ENCODE results near the gene ZBTB20. TPM values are rescaled to one million over a fixed set of nuclear protein-coding genes. Genes with fewer than 3 reads are reported as not detected.

ZBTB20 gene
- total and polyA plus RNA-seq, 8 donors = 0.15 to 149 (median 38.5) TPM

- Histone ChIP-seq H3K27me3 (no peaks in the 10 kb centered on the region), H3K4me1 (no peaks in the 10 kb centered on the region), H3K9me3 (no peaks in the 10 kb centered on the region), H3K36me3 (peaks cover 0 to 35% (median 29%) of the 10 kb centered on the region in 4 donors), H3K4me3 (no peak overlapping the region), H3K27ac (no peak overlapping the region)
- no peak for TF ChIP-seq POLR2A (IDR thresholded peaks at IDR 0.05)
- no peak for TF ChIP-seq CTCF (IDR thresholded peaks at IDR 0.05)
- no peak for TF ChIP-seq POLR2AphosphoS5 (IDR thresholded peaks at IDR 0.05)
- no peak for TF ChIP-seq EP300 (IDR thresholded peaks at IDR 0.05)
- intact Hi-C loops (cut with DNase I; ENCODE audit: low total_unique reads) = no loop called here
- no peak for DNase-seq
- WGBS, 5 donors = 64 to 75% (median 74%) methylated on average over 1 of the region's 1 CpG
These were observed 802.6 kb downstream of the ZBTB20 start for GRCh38 chr3:114344492-114344891.

- no peak overlapping the region for H3K4me3 ChIP-seq
- H3K9me3 ChIP-seq = no peaks in the 10 kb centered on the region
- H3K36me3 ChIP-seq = peaks cover 8 to 43% (median 35%) of the 10 kb centered on the region in 4 donors
- no peaks in the 10 kb centered on the region for H3K4me1 ChIP-seq
- H3K27ac ChIP-seq = peak overlapping the region in 1 of 5 donors; percentile 15
- intact Hi-C loops (cut with DNase I; ENCODE audit: low total_unique reads) = no loop called here
- TF ChIP-seq POLR2AphosphoS5 (IDR thresholded peaks at IDR 0.05) (no peak), POLR2A (IDR thresholded peaks at IDR 0.05) (no peak), CTCF (IDR thresholded peaks at IDR 0.05) (no peak), EP300 (IDR thresholded peaks at IDR 0.05) (no peak)
- WGBS, 5 donors = 92 to 94% (median 94%) methylated on average over 19 of the region's 19 CpGs
- no peak for DNase-seq
- no peaks in the 10 kb centered on the region for H3K27me3 ChIP-seq
These were observed 808.3 kb downstream of the ZBTB20 start for GRCh38 chr3:114338651-114339357.

DNA sequence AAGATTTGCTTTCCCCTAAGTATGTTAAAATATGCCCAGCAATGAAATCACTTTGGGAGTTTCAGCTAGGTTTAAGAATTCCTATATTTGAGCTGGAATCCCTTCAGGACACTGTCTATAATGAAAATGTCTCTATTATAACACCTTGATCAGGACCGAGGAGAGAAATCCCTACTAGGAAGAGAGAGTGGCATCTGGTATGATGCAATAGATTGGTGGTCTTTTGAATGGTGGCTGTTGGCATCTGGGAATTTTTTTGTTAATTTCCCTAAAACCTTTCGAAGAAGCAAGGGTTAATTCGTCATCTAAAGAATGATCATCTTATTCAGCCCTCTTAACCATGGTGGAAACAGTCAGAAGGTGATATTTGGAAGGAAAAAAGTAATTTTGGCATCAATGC lies 810.2 kb downstream of the ZBTB20 start:
- no peaks in the 10 kb centered on the region for H3K9me3 ChIP-seq
- H3K4me1 ChIP-seq = no peaks in the 10 kb centered on the region
- WGBS, 5 donors = 90 to 97% (median 92%) methylated on average over 3 of the region's 3 CpGs
- no peak overlapping the region for H3K4me3 ChIP-seq
- intact Hi-C loops (cut with DNase I; ENCODE audit: low total_unique reads) = no loop called here
- no peaks in the 10 kb centered on the region for H3K27me3 ChIP-seq
- no peak overlapping the region for H3K27ac ChIP-seq
- no peak for DNase-seq
- no peak for TF ChIP-seq POLR2A (IDR thresholded peaks at IDR 0.05)
- peaks cover 8 to 44% (median 36%) of the 10 kb centered on the region in 4 donors for H3K36me3 ChIP-seq

DNA sequence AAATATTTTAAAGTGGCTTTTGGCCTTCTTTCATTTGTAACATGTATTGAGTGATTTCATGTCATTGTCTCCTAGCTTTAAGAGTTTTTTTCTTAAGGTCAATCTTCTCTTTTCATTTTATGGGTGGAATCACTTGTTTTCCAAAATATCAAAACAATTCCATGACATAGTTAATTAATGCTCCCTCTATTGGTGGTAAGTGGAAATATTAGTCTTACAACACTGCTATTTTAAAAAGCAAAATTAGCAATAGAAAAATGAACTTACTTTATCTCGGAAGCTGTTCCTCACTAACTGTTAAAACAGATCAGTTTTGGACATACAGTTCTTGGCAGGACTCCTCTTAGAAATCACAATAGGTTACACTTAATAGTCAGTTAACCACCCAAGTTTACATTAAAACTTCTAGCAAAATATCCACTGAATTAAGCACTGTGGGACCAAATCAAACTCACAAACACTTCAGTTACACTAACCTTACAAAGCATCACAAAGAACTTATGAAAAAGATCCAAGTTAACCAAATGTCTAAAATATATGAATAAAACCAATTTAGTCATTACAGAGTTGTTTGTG lies 810.9 kb downstream of the ZBTB20 start:
- H3K4me3 ChIP-seq = no peak overlapping the region
- no peak for TF ChIP-seq POLR2AphosphoS5 (IDR thresholded peaks at IDR 0.05)
- peak in 3 of 7 experiments; percentile 10 to 42 (median 32) for TF ChIP-seq CTCF (IDR thresholded peaks at IDR 0.05)
- no peaks in the 10 kb centered on the region for H3K9me3 ChIP-seq
- no peak overlapping the region for H3K27ac ChIP-seq
- 80 to 95% (median 91%) methylated on average over 1 of the region's 1 CpG for WGBS, 5 donors
- intact Hi-C loops (cut with DNase I; ENCODE audit: low total_unique reads) = no loop called here
- peaks cover 8 to 48% (median 34%) of the 10 kb centered on the region in 4 donors for H3K36me3 ChIP-seq
- H3K27me3 ChIP-seq = no peaks in the 10 kb centered on the region
- DNase-seq = no peak
- H3K4me1 ChIP-seq = no peaks in the 10 kb centered on the region

DNA sequence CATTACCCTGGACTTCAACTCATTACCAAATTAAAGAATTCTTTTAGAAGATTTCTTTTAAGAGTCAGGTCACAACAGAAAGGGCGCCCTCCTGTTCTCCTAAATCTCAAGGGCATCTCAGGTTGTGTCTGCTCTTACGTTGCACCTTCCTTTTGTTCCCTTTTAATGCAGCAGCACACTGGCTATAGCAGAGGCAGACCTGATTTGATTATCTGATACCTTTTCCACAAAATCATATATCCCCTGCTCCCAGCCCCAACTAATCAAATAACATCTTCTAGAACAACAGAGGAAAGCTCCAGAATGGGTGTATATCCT lies 813.2 kb downstream of the ZBTB20 start:
- Histone ChIP-seq H3K27ac (no peak overlapping the region), H3K9me3 (no peaks in the 10 kb centered on the region), H3K27me3 (no peaks in the 10 kb centered on the region), H3K4me3 (no peak overlapping the region), H3K4me1 (no peaks in the 10 kb centered on the region), H3K36me3 (peaks cover 6 to 34% (median 21%) of the 10 kb centered on the region in 4 donors)
- 91 to 100% (median 98%) methylated on average over 2 of the region's 2 CpGs for WGBS, 5 donors
- intact Hi-C loops (cut with DNase I; ENCODE audit: low total_unique reads) = no loop called here
- TF ChIP-seq POLR2AphosphoS5 (IDR thresholded peaks at IDR 0.05) (no peak), EP300 (IDR thresholded peaks at IDR 0.05) (no peak), POLR2A (IDR thresholded peaks at IDR 0.05) (no peak), CTCF (IDR thresholded peaks at IDR 0.05) (no peak)
- DNase-seq = no peak

Data from stomach (tissue), 9 donors.